KMS-11 (cell line): ENCODE results near the gene ABHD16B.

Source experiments
- H2AFZ ChIP-seq: fragments of 200-600 bp; sonication (generic); 2 replicates; pipeline ENCODE4 v1.6.1; 2016; ENCODE audit warnings: antibody characterized with exemption, mixed run types, low read depth
- H3K27ac ChIP-seq: fragments of 200-600 bp; sonication (generic); 2 replicates; pipeline ENCODE4 v1.6.1; 2016; ENCODE audit warnings: mild to moderate bottlenecking, mixed run types
- H3K27me3 ChIP-seq: fragments of 200-600 bp; sonication (generic); 2 replicates; pipeline ENCODE4 v1.6.1; 2017; ENCODE audit warnings: mild to moderate bottlenecking, low read depth, mixed run types, moderate library complexity; ENCODE audit not compliant: insufficient read depth
- H3K36me3 ChIP-seq: fragments of 200-600 bp; sonication (generic); 2 replicates; pipeline ENCODE4 v1.6.1; 2017; ENCODE audit warnings: mild to moderate bottlenecking, mixed run types; ENCODE audit not compliant: insufficient read depth
- H3K4me1 ChIP-seq: fragments of 200-600 bp; sonication (generic); 2 replicates; pipeline ENCODE4 v1.6.1; 2016; ENCODE audit warnings: mild to moderate bottlenecking, low read depth, mixed run types; ENCODE audit not compliant: poor library complexity, severe bottlenecking
- H3K4me2 ChIP-seq: fragments of 200-600 bp; sonication (generic); 2 replicates; pipeline ENCODE4 v1.7.0; 2016; ENCODE audit warnings: mild to moderate bottlenecking, mixed run types
- H3K4me3 ChIP-seq: fragments of 200-600 bp; sonication (generic); IDR thresholded peaks from 2 replicates; pipeline ENCODE4 v1.6.1; 2017; ENCODE audit warnings: low read depth, low read length, mixed read lengths; ENCODE audit not compliant: insufficient read depth
- H3K79me2 ChIP-seq: fragments of 200-600 bp; sonication (generic); 2 replicates; pipeline ENCODE4 v1.6.1; 2016; ENCODE audit warnings: low read depth, mixed run types; ENCODE audit not compliant: insufficient read depth
- H3K9ac ChIP-seq: fragments of 200-600 bp; sonication (generic); 2 replicates; pipeline ENCODE4 v1.6.1; 2016; ENCODE audit warnings: mild to moderate bottlenecking, mixed run types
- H4K20me1 ChIP-seq: fragments of 200-600 bp; sonication (generic); 2 replicates; pipeline ENCODE4 v1.6.1; 2016; ENCODE audit warnings: mild to moderate bottlenecking, mixed run types; ENCODE audit not compliant: insufficient read depth
- CTCF ChIP-seq: fragments of 200-600 bp; sonication (generic); conservative IDR thresholded peaks from 2 replicates; pipeline ENCODE4 v1.6.1; 2017; ENCODE audit warnings: low read depth, mild to moderate bottlenecking, antibody characterized with exemption, low read length, moderate library complexity, mixed read lengths

ABHD16B gene

GRCh38 chr20:63857764-63858392 is 3.4 kb upstream of the ABHD16B start:
- no peak for TF ChIP-seq CTCF
- H3K27me3 ChIP-seq, result peaks cover 3% of the 10 kb centered on the region
- no peak overlapping the region for H3K9ac ChIP-seq
- no peak overlapping the region for H3K4me2 ChIP-seq
- H3K27ac ChIP-seq, result no peak overlapping the region
- H3K36me3 ChIP-seq, result no peaks in the 10 kb centered on the region
- no peak overlapping the region for H2AFZ ChIP-seq
- H3K4me1 ChIP-seq, result peaks cover 19% of the 10 kb centered on the region
- no peaks in the 10 kb centered on the region for H3K79me2 ChIP-seq
- H4K20me1 ChIP-seq, result no peaks in the 10 kb centered on the region
- no peak overlapping the region for H3K4me3 ChIP-seq

- peaks cover 20% of the 10 kb centered on the region for H3K4me1 ChIP-seq
- no peak overlapping the region for H3K27ac ChIP-seq
- H3K9ac ChIP-seq, result no peak overlapping the region
- H3K79me2 ChIP-seq, result no peaks in the 10 kb centered on the region
- H3K27me3 ChIP-seq, result peaks cover 3% of the 10 kb centered on the region
- H3K4me3 ChIP-seq, result no peak overlapping the region
- no peaks in the 10 kb centered on the region for H3K36me3 ChIP-seq
- H3K4me2 ChIP-seq, result no peak overlapping the region
- H4K20me1 ChIP-seq, result no peaks in the 10 kb centered on the region
- TF ChIP-seq CTCF, result no peak
- H2AFZ ChIP-seq, result no peak overlapping the region
Observed at GRCh38 chr20:63858393-63859165, 2.7 kb upstream of the ABHD16B start.

- no peak for TF ChIP-seq CTCF
- Histone ChIP-seq H3K27me3 (peaks cover 3% of the 10 kb centered on the region), H3K36me3 (no peaks in the 10 kb centered on the region), H3K4me1 (peaks cover 17% of the 10 kb centered on the region), H3K9ac (no peak overlapping the region), H2AFZ (no peak overlapping the region), H3K4me2 (no peak overlapping the region), H4K20me1 (no peaks in the 10 kb centered on the region), H3K79me2 (no peaks in the 10 kb centered on the region), H3K4me3 (no peak overlapping the region), H3K27ac (no peak overlapping the region)
Observed at GRCh38 chr20:63859166-63859699, 2.1 kb upstream of the ABHD16B start.

GRCh38 chr20:63860325-63861051 is 810 bp upstream of the ABHD16B start:
- H3K4me2 ChIP-seq, result no peak overlapping the region

More at GRCh38 chr20:63860325-63861051, 810 bp upstream of the ABHD16B start:
- Histone ChIP-seq H3K4me3 (no peak overlapping the region), H2AFZ (no peak overlapping the region), H3K36me3 (no peaks in the 10 kb centered on the region), H3K9ac (no peak overlapping the region), H4K20me1 (no peaks in the 10 kb centered on the region), H3K4me1 (peaks cover 8% of the 10 kb centered on the region), H3K27me3 (peaks cover 3% of the 10 kb centered on the region), H3K27ac (no peak overlapping the region), H3K79me2 (peaks cover 3% of the 10 kb centered on the region)
- no peak for TF ChIP-seq CTCF
